A673 (cell line): Measurements from ENCODE around the gene PCBD2. TPM values are rescaled to one million over a fixed set of nuclear protein-coding genes. Genes with fewer than 3 reads are reported as not detected.

Experiments used
- BruUV-seq: library from RNA; stranded (reverse); fragments of 400-500 nt; replicated peaks from 2 replicates; lab custom pipeline; 2021; lab: Mats Ljungman, UMichigan
- CTCF ChIA-PET: fragments of 300-600 bp; sonication (Branson Sonifier 250); formaldehyde crosslinking; loops from one replicate; lab custom pipeline; 2022; ENCODE audit warnings: antibody characterized with exemption; lab: Charles Lee
- POLR2A ChIA-PET: fragments of 300-600 bp; sonication (Branson Sonifier 250); formaldehyde crosslinking; loops from one replicate; lab custom pipeline; 2022; ENCODE audit warnings: antibody characterized with exemption; ENCODE audit not compliant: low non-redundant PET; lab: Charles Lee
- DNase-seq: peaks from one replicate; pipeline ENCODE4 v3.0.0-alpha.2; 2015; ENCODE audit warnings: low spot score
- H3K27ac ChIP-seq: fragments of 200-600 bp; sonication (generic); 2 replicates; pipeline ENCODE4 v1.5.1; 2016; ENCODE audit warnings: mixed run types, low read depth, mild to moderate bottlenecking, mixed read lengths, antibody characterized with exemption, low read length; ENCODE audit not compliant: poor library complexity, severe bottlenecking
- H3K27me3 ChIP-seq: fragments of 200-600 bp; sonication (generic); replicated peaks from 2 replicates; pipeline ENCODE4 v1.6.1; 2017; ENCODE audit warnings: mixed run types, low read depth, mild to moderate bottlenecking, mixed read lengths, antibody characterized with exemption, low read length; ENCODE audit not compliant: insufficient read depth, poor library complexity
- H3K36me3 ChIP-seq: fragments of 200-600 bp; sonication (generic); 2 replicates; pipeline ENCODE4 v1.6.1; 2016; ENCODE audit warnings: mixed run types, mild to moderate bottlenecking, mixed read lengths, antibody characterized with exemption, low read length; ENCODE audit not compliant: insufficient read depth, poor library complexity, severe bottlenecking
- H3K4me1 ChIP-seq: fragments of 200-600 bp; sonication (generic); 2 replicates; pipeline ENCODE4 v1.6.1; 2017; ENCODE audit warnings: mixed run types, mild to moderate bottlenecking, mixed read lengths, antibody characterized with exemption, low read length; ENCODE audit not compliant: insufficient read depth, poor library complexity, severe bottlenecking
- H3K4me3 ChIP-seq: fragments of 200-600 bp; sonication (generic); 2 replicates; pipeline ENCODE4 v1.5.1; 2016; ENCODE audit warnings: low read depth, mixed run types, mild to moderate bottlenecking, mixed read lengths, low read length; ENCODE audit not compliant: poor library complexity, severe bottlenecking
- H3K9me3 ChIP-seq: fragments of 200-600 bp; sonication (generic); 2 replicates; pipeline ENCODE4 v1.6.1; 2016; ENCODE audit warnings: mixed run types, low read depth, mild to moderate bottlenecking, mixed read lengths, antibody characterized with exemption, low read length; ENCODE audit not compliant: poor library complexity, severe bottlenecking
- CTCF ChIP-seq: fragments of 300-800, 200-600 bp; sonication (generic); conservative IDR thresholded peaks from 2 replicates; pipeline ENCODE4 v1.5.1; 2017; ENCODE audit warnings: low read depth, mild to moderate bottlenecking, antibody characterized with exemption, low read length, moderate library complexity, mixed read lengths
- EZH2 ChIP-seq: fragments of 200-600 bp; sonication (generic); IDR thresholded peaks from 2 replicates; pipeline ENCODE4 v1.6.1; 2017; ENCODE audit warnings: borderline replicate concordance, low read depth, mild to moderate bottlenecking, mixed read lengths, antibody characterized with exemption, low read length; ENCODE audit not compliant: poor library complexity, severe bottlenecking
- intact Hi-C: fragments of 100-400 bp; cut with micrococcal nuclease; formaldehyde crosslinking; loops from one replicate; pipeline ENCODE4 v1.10.0; 2022; ENCODE audit not compliant: unreplicated experiment
- total RNA-seq: library from RNA; stranded (reverse); gene quantifications from 2 replicates; pipeline ENCODE4 v1.2.3, GENCODE V29; 2021

The PCBD2 gene
- total RNA-seq, 1 experiment from 2014 or later, result 13.8 TPM

- intact Hi-C loops, result no loop called here
Measured at GRCh38 chr5:134965271-134965825, 60.4 kb downstream of the PCBD2 start.

GRCh38 chr5:134967607-134968006 is 62.7 kb downstream of the PCBD2 start, which contains the start of gene CATSPER3:
TSS of gene CATSPER3 (plus strand) at chr5:134967907. CDS start at chr5:134967992, 85 bp downstream.
- ChIA-PET POLR2A (no interaction called here), CTCF (no interaction called here)
- no peak for TF ChIP-seq CTCF
- no peak for TF ChIP-seq EZH2
- H3K9me3 ChIP-seq, result no peaks in the 10 kb centered on the region
- H3K4me3 ChIP-seq, result no peak within 1 kb of the TSS
- DNase-seq, result no peak
- BruUV-seq, result no TSS peak
- intact Hi-C loops, result no loop called here
- no peaks in the 10 kb centered on the region for H3K36me3 ChIP-seq
- H3K27ac ChIP-seq, result no peak within 1 kb of the TSS
- H3K4me1 ChIP-seq, result no peaks in the 10 kb centered on the region
- no peaks in the 10 kb centered on the region for H3K27me3 ChIP-seq

More at GRCh38 chr5:134965271-134965825, 60.4 kb downstream of the PCBD2 start:
- no peaks in the 10 kb centered on the region for H3K9me3 ChIP-seq
- TF ChIP-seq CTCF (no peak), EZH2 (no peak)
- ChIA-PET POLR2A (no interaction called here), CTCF (no interaction called here)
- no peaks in the 10 kb centered on the region for H3K27me3 ChIP-seq
- H3K36me3 ChIP-seq, result no peaks in the 10 kb centered on the region
- no peaks in the 10 kb centered on the region for H3K4me1 ChIP-seq
- H3K27ac ChIP-seq, result no peak overlapping the region
- no peak overlapping the region for H3K4me3 ChIP-seq
- no peak for DNase-seq
- BruUV-seq, result no TSS peak

GRCh38 chr5:134968055-134968454 is 63.1 kb downstream of the PCBD2 start:
- Histone ChIP-seq H3K9me3 (no peaks in the 10 kb centered on the region), H3K27ac (no peak overlapping the region), H3K4me3 (no peak overlapping the region), H3K4me1 (no peaks in the 10 kb centered on the region), H3K36me3 (no peaks in the 10 kb centered on the region), H3K27me3 (no peaks in the 10 kb centered on the region)
- TF ChIP-seq CTCF (no peak), EZH2 (no peak)
- POLR2A ChIA-PET, result no interaction called here
- no TSS peak for BruUV-seq
- CTCF ChIA-PET, result no interaction called here
- DNase-seq, result no peak
- intact Hi-C loops, result no loop called here
